Sciatic nerve (tissue), 2 donors: ENCODE measurements around the gene DPPA5. TPM values are rescaled to one million over a fixed set of nuclear protein-coding genes. Genes with fewer than 3 reads are reported as not detected.
"Not testable (repeated sequence)": the region's sequence is repeated elsewhere in the genome, so short reads cannot be mapped to it uniquely, and the experiment has no call there.

ENCODE experiments used
- ATAC-seq: fragments of 200-7000 bp; cut with Tn5 transposase; one replicate; pipeline ENCODE4 v1.9.1; 2020; ENCODE audit warnings: mild to moderate bottlenecking, moderate library complexity
- DNase-seq: peaks from one replicate; pipeline ENCODE4 v3.0.0-alpha.2; 2020; ENCODE audit warnings: low spot score
- intact Hi-C: fragments of 100-400 bp; cut with DNase I; formaldehyde crosslinking; loops from one replicate; pipeline ENCODE4 v1.14.2; 2022
- total RNA-seq: library from RNA; stranded (reverse); fragmentation: NEBNext Ultra II Directional; extraction: Animal tissue kit (Norgen Biotek cat#: 25700); gene quantifications from one replicate; pipeline ENCODE4 v1.2.1, GENCODE V29; 2021
- donor health status: DM: no; HTN: no; CAD: no.
- donor health status: DM: no; HTN: no; CAD: no.

The DPPA5 gene
- total RNA-seq, 1 donor from 2014 or later, result not detected

DNA sequence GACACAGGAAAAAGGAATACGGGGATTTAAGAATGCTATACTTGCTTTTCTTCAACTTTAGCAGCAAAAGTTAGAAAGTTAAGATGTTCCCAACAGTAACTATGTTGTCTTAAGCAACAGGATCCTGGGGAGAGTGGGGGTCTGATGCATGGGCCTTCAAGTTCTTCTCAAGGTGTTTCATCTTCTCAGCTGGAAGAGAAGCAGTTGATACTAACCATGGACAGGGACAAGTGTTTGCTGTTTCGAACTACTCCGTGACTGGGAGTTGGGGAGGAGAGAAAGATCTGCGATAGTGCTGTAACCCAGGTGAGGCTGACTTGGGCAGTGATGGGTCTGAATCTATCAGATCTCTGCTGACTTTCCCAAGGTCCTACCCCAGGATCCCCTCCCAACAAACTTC lies 14.6 kb upstream of the DPPA5 start:
- intact Hi-C loops, result loop anchor here (5.0 kb wide), 1 partner anchor 644 kb away; no protein-coding TSS in a partner anchor
- no peak for ATAC-seq
- no peak for DNase-seq

DNA sequence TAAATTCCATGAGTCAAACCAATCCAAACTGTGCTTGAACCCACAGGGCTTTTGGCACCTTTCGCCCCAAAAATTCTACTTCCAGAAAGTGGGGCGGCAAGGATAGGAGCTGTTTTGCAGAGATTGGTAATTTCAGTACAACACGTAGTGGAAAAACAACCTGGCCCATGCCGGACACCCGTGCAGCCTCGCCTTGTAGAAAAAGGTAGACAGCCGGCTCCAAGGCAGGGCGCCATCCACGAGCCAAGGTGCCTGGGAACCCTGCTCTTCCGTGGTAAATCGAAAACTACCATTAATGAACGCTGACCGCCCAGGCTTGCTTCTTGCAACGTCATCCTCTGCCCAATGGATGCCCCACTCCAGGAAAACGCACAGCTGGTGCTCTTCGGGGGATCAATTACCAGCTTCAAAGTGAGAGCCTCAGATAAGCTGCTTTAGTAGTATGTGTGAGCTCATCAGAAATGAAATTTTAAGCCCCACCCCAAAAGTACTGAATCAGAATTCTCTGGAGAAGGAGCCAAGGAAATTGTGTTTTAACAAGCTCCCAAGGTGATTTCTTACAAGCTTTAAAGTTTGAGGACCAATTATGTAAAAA lies 13.8 kb upstream of the DPPA5 start:
- ATAC-seq, result no peak

GRCh38 chr6:73364549-73364948 lies 10.5 kb upstream of the DPPA5 start:
- intact Hi-C loops, result no loop called here
- ATAC-seq (no peak), DNase-seq (no peak)

More for the DNA sequence above, 13.8 kb upstream of the DPPA5 start:
- DNase-seq, result no peak
- intact Hi-C loops, result loop anchor here (5.0 kb wide), 1 partner anchor 644 kb away; no protein-coding TSS in a partner anchor

GRCh38 chr6:73364121-73364520 lies 10.0 kb upstream of the DPPA5 start:
- intact Hi-C loops, result no loop called here
- no peak for DNase-seq
- no peak for ATAC-seq

DNA sequence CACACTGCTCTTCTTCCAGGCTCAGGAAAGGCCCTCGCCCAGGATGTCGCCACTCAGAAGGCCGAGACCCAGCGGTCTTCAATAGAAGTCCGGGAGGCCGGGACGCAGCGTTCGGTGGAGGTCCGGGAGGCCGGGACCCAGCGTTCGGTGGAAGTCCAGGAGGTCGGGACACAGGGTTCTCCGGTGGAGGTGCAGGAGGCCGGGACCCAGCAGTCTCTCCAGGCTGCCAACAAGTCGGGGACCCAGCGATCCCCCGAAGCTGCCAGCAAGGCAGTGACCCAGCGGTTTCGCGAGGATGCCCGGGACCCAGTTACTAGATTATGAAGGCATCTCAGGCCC lies 9.4 kb upstream of the DPPA5 start:
- intact Hi-C loops, result no loop called here
- ATAC-seq (no peak), DNase-seq (no peak)

- no peak for ATAC-seq
- DNase-seq, result no peak
- intact Hi-C loops, result no loop called here
These were observed 8.9 kb upstream of the DPPA5 start for GRCh38 chr6:73362869-73363536.

GRCh38 chr6:73362358-73362757 lies 8.3 kb upstream of the DPPA5 start, which contains the start of gene KHDC3L:
Gene KHDC3L, plus strand, starts transcription at chr6:73362658. Its CDS starts 72 bp downstream, at chr6:73362730.
- DNase-seq (no peak), ATAC-seq (no peak)
- intact Hi-C loops, result no loop called here

DNA sequence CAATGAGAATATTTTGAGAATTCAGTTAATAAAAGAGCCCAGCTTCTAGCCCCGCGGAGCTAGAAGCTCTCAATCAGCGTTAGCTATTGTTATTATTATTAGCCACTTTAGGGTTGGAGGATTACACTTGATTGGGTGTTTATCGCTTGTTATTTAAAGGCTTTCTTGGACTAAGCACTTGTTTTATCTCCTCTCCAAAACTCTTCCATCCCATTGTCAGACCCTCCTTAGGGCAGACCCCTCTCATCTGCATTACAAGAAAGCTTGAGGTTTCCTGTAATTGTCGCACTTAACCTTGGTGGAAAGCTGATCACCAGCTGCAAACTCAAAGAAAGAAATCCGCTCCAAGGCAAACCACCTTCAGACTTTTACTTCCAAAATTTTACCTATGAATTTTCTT lies 4.8 kb downstream of the DPPA5 start:
- ATAC-seq (no peak), DNase-seq (no peak)
- intact Hi-C loops, result no loop called here

- DNase-seq (no peak), ATAC-seq (no peak)
- intact Hi-C loops, result no loop called here
These were observed 5.4 kb downstream of the DPPA5 start for GRCh38 chr6:73348550-73349204.

DNA sequence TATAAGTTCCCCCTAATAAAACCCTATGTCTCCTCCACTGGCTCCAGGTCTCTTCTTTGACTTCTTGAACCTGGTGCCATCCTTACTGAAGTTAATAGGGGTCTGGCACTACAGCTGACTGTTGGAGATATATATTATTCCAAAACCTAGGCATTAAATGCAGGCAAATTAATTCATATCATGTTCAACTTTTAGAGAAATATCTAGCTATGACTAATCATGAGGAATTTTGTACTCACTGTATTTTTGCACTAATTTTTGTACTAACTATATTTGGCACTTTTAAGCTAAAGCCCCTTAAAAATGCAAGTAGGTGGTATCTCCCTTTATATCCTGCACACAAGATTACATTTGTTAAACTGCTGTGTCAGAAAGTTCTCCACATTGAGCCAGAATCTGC lies 10.9 kb downstream of the DPPA5 start:
- ATAC-seq (no peak), DNase-seq (no peak)
- intact Hi-C loops, result no loop called here

- intact Hi-C loops, result no loop called here
- ATAC-seq (no peak), DNase-seq (no peak)
These were observed 11.9 kb downstream of the DPPA5 start for GRCh38 chr6:73342174-73342573.

DNA sequence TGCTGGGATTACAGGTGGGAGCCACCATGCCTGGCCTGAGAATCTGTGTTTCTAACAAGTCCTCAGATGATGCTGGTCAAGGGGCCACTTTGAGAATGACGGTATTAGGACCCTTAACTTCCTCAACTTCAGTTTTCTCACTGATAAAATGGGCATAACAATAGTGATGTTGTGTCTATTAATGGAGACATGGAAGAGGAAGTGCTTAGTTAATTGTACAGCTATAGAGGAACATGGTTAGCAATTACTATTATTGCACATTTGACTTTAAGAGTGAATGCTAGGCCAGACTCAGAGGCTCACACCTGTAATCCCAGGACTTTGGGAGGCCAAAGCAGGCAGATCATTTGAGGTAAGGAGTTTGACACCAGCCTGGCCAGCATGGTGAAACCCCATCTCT lies 12.7 kb downstream of the DPPA5 start:
- DNase-seq (no peak), ATAC-seq (no peak)
- intact Hi-C loops, result no loop called here

GRCh38 chr6:73340048-73340447 lies 14.0 kb downstream of the DPPA5 start:
- intact Hi-C loops, result no loop called here
- ATAC-seq (no peak), DNase-seq (no peak)

DNA sequence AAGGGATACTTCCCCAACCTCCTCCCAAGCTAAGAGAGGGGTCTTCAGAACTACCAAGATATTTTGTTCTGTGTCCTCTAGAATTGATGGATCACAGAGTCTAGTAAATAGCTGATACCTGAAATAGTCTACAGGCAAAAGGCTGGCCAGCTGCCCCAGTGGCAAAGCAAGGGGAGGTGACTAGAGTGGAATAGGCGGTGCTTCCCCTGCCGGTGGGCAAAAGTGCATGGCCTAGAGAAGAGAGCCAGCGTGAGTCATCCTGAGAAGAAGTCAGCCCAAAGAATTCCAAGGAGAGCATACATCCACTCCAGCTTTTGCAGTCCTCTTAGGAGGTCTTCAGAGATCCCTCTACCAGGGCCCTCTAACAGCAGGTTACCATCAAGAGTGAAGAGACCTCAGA lies 14.7 kb downstream of the DPPA5 start:
- no peak for ATAC-seq
- intact Hi-C loops, result no loop called here
- no peak for DNase-seq

GRCh38 chr6:73329201-73329600 lies 24.9 kb downstream of the DPPA5 start:
- intact Hi-C loops, result no loop called here
- ATAC-seq, result no peak
- no peak for DNase-seq

DNA sequence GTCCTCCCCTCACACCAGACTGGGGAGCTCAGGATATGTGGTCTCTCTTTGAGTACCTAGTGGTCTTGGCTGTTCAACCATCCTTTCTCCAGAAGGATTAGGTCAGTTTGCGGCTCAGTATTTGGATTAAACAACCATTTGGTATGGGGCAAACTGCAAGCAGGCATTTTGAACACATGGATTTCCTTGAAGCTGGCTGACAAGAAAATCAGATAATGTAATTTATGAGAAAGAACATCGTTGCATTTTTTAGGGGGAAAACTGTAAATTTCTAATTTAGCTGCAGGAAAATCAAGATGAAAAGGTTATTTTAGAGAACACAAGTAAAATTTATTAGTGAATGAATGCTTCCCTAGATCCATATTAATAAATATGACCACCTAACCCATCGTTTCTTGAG lies 25.3 kb downstream of the DPPA5 start:
- ATAC-seq (no peak), DNase-seq (no peak)
- intact Hi-C loops, result no loop called here

GRCh38 chr6:73325656-73326055 lies 28.4 kb downstream of the DPPA5 start:
- ATAC-seq (no peak), DNase-seq (no peak)
- intact Hi-C loops, result no loop called here

DNA sequence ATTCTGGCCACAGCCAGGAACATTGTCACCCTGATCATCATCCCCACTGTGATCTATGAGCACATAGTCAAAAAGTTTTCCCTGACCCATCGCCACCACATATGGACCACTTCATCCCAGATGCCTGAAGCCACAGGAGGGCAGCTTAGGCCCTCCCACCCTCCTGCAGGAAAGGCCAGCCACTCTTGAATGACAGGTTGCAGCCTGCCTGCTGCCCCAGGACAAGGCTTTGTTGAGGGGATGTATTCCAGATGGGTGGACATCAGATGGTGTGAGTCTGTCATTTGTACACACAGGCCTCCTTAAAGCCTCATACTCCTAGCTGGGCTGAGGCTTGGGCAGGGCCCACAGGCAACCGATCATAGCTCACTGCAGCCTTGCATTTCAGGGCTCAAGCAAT lies 30.8 kb downstream of the DPPA5 start:
- intact Hi-C loops, result no loop called here
- no peak for ATAC-seq
- no peak for DNase-seq

DNA sequence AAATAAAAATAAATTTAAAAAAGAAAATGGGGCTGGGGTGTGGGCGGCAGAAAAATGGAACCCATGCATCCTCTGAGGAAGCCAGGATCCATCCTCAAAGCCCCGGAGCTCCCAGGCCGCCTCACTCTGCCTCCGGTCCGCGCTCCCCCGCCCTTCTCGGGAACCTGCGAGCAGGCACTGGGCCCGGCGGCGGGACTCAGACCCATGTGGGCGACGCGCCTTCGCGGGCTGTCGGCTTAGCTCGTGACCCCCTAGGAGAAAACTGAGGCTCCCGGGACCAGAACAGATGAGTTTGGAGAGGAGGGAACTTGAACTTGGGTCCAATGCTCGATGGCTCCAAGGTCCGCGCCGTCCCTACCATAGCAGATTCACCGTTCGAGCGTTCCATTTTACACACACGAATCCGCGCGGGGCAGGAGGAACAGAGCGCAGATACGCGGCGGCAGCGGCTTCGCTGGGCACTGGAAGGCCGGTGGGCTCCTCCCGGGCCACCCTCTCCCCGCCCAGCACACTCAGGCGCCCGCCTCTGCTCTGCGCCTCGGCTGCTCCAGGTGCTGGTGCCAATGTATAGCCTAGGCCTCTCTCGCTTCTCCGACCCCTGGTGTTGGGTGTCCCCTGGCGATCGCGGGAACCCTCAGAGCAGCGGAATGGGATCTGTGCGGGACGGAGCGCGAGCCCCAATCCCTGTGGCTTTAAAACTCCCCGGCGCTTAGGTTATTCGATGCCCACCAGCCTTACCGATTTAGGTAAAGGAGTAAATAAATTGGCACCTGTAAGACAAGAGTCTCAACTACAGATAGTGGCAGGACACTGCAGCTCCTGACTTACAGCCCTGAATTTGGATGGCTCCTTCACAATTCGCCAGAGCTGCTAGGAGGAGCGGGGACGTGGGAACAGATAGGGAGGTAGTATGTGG lies 39.2 kb downstream of the DPPA5 start:
- no peak for DNase-seq
- ATAC-seq, result no peak
- intact Hi-C loops, result no loop called here

DNA sequence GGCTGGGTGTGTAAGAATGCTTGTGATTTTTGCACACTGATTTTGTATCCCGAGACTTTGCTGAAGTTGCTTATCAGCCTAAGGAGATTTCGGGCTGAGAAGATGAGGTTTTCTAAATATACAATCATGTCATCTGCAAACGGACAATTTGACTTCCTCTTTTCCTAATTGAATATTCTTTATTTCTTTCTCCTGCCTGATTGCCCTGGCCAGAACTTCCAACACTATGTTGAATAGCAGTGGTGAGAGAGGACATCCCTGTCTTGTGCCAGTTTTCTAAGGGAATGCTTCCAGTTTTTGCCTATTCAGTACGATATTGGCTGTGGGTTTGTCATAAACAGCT lies 43.6 kb downstream of the DPPA5 start:
- intact Hi-C loops, result not testable (repeated sequence)

More for the DNA sequence above, 43.6 kb downstream of the DPPA5 start:
- not testable (repeated sequence) for DNase-seq, ATAC-seq
